HG03354 (cell line): ENCODE measurements around the gene CHCHD3.
A peak's percentile ranks its signal among the peaks of the same experiment; 100 is the strongest.

Experiments used
- ATAC-seq: cut with Tn5 transposase; IDR thresholded peaks from one replicate; pipeline ENCODE4 v1.9.1; 2021; ENCODE audit warnings: mild to moderate bottlenecking; ENCODE audit not compliant: unreplicated experiment, poor library complexity, severe bottlenecking

Gene CHCHD3

DNA sequence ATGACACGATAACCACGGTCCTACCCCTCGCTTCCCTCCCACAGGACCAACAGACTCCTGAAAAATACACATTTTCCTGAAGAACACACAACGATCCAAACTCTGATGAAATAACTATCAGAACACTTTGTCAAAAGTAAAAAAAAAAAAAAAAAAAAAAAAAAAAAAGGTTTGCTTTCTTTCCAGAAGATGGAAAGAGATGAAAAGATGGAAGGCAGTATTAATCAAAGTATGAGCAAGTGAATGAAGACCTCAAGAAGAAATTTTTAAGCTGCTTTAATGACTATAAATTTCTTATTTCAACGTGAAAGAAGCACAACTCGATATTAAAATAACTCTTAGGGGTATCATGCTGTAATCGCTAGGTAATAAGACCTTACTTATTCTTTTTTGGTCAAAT is 202.3 kb downstream of the CHCHD3 start:
- no peak for ATAC-seq

DNA sequence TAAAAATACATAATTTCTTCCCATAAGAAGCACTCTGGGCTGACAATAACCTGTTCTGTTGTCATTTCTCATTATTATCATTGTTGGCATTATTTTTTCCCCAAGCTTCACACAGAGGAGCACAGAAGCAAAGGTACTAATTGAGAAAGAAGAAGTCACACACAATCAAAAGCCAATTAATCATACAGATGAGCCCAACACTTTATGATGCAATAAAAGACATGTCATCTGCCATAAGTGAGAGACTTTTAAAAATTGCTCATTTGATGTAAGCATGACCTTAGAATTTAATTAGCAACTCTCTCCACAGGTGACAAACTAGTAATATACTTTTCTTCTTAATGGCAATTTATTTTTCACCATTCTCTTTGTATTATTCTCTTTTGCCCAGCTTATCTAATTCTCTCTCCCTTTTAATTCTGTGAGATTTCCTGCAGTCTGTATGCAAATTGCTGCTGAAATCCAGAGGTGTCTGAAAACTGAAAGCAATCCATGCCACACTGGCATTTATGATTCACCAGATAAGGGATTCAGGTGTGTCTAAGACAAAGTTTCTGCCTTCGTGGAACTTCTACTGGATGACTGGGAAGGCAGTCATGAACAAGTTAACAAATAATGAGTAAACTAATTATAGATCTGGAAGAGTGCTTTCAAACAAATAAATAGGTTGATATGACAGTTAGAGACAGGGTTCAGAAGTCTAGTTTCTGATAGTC is 203.5 kb downstream of the CHCHD3 start:
- ATAC-seq = no peak

DNA sequence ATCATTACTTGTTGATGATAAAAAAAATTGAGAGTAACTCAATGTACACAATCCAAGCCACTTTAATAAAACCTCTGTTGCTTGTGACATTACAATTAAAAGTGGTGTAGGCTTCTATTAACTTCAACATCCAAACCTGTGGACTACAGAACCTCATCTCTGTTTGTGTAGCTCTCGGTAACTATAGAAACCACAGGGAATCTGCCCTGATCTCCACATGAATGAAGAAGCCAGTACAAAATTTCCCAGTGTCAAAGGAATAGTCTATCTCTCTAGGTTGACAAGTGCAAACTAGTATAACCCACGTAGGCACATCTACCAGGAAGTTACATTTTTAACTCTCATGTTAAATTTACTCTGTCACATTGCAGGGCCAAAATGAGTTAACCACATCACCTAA is 204.3 kb downstream of the CHCHD3 start:
- ATAC-seq = no peak

DNA sequence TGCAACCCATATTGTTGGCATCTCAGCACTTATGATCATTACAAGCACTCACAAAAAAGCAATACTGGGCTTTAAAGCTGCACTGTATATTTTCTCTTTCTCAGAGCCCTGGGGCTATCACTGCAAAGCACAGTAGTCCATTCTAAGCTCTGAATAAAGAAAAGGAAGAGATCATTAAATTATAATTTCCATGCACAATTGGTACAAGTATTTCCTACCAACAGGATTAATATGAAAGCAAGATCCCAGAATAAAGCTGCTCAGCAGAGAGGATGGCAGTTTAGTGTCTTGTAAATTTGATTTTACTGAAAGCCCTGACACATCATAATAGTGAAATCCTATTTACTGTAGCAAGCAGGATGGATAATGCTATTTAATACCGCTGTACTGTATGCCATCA is 205.3 kb downstream of the CHCHD3 start:
- no peak for ATAC-seq

DNA sequence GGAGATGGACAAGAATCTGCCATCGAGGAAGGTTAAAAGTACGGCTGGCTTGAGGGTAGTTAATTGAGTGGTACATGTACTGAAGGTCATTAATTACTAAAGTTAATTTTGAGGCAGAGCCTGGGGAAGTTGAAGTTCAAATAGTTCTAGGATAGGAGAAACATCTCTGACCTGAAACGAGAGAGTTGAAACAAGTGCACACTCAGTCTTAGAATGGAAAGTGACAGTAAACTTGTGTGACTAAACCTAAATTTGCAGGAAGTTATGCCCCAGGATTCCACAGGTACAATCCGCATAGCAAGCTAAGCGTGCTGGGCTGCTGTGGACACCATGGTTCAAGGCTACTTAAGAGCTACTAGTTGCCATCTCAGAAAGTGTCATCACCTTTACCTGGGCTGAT is 209.9 kb downstream of the CHCHD3 start:
- ATAC-seq = no peak

DNA sequence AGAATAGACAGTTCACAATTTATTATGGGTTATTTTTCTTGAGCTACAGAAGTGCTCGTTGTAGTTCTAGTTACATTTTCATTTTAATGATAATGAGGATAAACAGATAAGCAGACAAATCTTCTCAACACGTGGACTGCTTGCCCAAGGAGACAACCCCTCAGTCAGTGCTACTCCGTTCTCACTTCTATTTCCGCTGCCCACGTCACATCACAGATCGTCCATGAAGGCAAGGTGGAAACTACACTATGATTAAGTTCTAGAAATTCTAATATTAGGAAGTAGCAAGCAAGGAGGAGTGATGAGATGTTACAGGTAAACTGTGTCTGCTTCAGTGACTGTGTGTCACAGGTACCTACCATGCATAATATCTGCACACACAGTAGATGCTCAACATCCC is 210.5 kb downstream of the CHCHD3 start:
- ATAC-seq = peak; percentile 59

DNA sequence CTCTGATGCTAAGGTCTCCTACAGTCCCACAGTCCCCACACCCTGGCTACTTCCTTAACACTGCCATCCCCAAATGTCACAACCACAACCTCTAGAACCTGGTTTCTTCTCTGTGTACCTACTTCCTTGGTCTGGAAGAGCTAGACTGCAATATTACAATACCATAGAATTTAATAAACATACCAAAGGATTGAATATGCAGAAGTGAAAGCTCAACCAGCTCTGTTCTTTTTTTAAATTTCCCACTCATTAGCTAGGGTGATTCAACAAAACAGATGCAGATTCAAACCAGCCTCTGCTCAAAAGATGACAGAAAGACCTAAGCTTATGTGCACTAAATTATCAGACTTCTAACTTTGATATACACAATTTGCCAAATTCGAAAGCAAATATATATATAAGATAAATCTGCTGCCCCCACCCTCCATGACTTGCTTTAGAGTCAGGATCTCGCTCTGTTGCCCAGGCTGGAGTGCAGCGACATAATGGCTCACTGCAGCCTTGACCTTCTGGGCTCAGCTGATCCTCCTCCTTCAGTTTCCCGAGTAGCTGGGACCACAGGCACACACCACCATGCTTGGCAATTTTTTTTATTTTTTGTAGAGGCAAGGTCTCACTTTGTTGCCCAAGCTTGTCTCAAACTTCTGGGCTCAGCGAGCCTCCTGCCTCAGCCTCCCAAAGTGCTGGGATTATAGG is 212.6 kb downstream of the CHCHD3 start:
- ATAC-seq = no peak

DNA sequence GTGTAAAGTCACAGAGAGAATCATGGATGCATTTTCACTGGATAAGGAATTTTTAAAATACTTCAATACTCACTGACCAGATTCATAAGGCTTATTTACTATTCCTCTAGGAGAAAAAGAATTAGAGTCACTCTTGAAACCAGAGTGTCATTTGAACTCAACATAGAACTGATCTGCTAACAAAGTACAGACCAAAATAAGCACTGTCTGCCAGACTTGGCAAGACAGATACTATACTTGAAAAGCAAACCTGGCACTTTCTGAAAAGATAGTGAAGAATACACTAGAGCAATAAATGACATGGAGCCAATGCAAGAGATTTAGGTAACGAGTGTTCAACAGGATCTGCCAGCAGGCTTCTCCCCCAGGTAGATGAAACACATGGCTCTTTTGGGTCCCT is 215.3 kb downstream of the CHCHD3 start:
- no peak for ATAC-seq

DNA sequence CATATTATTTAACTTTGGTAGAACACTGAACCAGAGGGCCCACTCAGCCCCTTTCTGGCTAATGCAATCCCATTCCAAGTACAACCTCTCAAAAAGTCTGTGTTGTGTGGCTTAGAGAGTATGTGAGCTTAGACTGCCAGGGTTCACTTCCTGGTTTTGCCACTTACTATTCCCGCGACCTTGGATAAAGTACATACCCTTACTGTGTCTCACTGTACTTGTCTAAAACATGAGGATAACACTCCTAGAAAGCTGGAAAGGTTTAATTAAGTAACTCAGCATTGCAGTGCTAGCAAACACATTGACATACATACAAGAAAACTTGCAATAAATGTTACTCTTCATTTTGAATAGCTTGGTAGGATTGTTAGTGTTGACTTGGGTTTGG is 215.8 kb downstream of the CHCHD3 start:
- ATAC-seq = no peak

DNA sequence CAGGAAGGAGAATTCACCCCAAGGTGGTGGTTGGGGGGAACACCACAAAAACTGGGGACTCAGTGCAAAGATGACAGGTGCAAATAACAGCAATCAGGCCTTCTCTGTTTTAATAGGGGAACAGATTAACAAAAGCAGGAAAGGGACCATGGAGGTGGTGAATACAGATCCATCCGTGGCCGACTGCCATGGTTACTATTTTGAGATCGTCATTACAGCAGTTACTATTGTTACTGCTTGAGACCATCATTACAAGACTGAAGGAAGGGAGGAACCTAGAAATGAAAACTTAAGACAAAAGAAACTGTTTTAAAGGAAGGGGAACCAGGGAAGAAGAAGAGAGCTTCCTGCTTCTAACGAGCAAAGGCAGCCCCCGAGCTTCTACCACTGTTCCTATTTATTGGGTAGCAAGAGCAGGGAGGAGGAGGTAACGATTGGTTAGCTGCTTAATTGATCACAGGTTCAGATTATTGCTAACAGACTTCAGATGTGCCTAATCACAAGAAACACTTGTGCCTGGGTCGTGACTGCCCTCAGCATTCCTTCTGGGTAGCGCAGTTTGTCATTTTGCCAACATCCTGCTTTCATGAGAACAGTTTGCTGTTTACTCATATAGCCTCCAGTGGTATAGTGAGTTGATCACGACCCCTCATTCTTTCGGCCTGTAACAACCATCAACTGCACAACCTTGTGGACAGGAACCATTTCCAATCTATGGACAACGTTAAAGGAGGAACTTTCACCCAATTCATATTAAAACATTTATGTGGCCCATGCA is 216.3 kb downstream of the CHCHD3 start:
- no peak for ATAC-seq

DNA sequence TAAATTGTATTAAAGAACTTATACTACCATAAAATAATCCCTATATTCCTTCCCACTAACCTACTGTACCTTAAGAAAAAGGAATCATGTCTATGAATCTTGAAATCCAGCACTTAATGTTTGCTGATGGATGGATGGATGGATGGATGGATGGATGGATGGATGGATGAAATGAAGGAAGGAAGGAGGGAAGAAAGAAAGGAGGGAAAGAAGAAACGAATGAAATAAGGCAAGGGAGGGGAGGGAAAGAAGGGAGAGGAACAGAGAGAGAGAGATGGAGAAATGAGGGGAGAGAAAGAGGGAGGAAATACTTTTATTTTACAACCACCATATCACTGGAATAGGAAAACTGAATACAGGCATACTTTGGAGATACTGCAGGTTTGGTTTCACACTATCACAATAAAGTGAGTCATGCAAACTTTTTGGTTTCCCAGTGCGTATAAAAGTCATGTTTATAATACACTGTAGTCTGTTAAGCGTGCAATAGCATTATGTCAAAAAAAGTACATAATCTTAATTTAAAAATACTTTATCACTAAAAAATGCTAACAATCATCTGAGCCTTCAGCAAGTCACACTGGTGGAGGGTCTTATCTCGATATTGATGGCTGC is 219.8 kb downstream of the CHCHD3 start:
- ATAC-seq = no peak

DNA sequence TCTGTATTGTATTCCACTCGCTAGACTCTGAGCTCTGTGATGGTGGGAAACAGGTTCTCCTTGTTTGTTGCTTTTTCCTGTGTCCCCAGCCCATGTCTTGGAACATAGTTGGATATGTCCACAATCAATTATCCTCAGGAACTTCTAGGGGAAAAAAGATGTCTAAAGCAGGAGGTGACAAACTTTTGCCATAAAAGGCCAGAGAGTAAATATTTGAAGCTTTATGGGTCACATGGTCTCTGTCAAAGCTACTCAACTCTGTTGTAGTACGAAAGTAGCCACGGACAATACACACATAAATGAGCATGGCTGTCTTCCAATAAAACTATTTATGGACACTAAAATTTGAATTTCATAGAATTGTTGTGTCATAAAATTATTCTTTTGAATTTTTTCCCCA is 220.5 kb downstream of the CHCHD3 start:
- no peak for ATAC-seq

DNA sequence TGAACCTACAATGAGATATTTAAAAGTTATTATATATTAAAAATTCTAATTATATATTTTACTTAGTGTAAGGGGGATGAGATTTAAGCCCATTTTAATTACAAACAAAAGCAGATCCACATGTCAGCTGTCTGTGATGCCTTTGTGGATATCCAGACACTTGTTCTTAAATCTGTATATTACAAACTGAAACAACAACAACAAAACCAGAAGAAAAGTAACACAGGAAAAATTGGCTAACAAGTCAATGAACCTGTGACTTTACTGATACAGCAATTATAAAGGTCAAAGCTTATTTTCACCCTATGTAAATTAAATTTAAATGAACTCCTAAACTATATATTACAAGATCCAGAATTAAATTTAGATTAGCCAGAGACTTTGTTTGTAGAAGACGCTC is 222.7 kb downstream of the CHCHD3 start:
- ATAC-seq = no peak

DNA sequence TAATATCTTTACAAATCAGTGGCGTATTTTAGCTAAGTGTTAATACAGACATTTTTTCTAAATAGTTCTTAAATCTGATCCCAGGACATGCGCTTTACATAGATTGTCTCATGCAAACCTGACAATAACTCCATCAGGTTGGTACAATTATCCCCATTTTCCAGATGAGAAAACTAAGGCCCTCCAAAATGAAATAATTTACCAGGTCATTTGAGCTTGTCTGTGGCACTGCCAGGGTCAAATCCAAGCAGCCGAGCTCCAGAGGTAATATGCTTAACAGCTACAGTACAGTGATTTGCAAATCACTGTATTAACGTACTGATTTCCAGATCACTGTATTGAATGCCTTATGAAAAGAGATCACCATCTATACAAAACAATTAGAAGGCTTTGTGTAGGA is 223.1 kb downstream of the CHCHD3 start:
- ATAC-seq = no peak

DNA sequence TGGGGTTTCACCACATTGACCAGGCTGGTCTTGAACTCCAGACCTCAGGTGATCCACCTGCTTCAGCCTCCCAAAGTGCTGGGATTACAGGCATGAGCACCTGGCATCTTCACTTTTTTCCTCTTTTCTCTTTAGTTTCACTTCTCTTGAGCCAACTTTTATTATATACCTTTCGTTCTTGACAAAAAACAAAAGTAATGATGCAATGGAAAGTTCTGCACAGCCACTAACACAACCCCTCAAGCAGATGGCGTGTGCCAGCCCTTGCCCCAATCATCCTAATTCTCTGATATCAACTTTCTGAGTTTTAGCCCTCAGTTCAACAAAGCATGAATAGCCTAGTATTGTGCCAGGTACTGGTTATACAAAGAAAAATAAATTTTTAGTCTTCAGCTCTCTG is 223.6 kb downstream of the CHCHD3 start:
- ATAC-seq = no peak

DNA sequence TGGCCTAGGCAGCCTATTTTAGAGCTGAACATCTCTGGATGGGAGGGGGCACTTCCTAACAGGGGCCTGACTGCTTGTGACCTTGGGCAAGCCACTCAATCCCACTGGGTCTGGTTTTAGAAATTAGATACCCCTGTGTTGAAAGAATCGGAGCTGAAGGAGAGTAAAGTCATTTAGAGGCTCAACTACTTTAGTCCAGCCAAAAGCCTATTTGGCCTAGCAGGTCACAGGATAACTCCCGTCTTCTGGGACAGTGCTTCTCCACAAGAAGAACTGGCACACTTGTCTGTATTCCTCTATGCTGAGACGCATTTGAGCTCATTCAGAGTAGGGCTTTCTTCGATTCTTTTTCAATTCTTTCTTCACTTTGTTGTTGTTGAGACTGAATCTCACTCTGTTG is 224.2 kb downstream of the CHCHD3 start:
- ATAC-seq = no peak

DNA sequence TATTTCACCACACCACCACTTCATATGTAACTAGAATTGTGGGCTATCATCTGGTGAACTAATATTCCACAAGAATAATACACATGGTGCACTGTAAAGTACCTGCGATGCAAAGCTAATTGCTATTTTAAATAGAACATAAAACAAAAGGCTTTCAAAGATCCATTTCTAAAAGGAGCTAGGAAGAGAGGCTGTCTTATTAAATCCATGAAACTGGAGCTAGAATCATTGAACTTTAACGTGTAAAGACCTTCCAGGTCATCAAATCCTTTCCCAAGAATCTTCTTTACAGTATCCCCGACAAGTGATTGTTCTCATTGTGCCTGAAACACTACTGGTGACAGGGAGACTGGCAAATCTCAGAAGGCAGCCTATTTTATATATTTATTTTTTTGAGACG is 224.9 kb downstream of the CHCHD3 start:
- no peak for ATAC-seq

DNA sequence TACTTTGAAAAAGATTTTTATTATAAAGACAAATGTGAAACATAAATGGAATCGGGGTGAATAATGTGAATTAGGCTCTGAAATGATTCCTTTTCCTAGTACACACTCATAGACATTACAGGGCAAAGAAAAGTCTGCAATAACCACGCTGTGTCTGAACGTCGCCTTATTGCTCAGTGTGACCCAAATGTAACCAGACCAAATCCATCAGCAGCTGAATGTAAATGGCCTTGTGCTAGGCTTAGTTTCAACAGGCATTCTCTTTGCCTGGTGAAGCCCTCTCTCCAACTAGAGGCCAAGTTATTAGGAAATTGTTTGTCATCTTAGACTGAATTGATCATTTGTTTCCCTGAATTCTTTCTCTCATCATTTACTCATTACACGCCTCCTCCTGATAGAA is 225.5 kb downstream of the CHCHD3 start:
- no peak for ATAC-seq

DNA sequence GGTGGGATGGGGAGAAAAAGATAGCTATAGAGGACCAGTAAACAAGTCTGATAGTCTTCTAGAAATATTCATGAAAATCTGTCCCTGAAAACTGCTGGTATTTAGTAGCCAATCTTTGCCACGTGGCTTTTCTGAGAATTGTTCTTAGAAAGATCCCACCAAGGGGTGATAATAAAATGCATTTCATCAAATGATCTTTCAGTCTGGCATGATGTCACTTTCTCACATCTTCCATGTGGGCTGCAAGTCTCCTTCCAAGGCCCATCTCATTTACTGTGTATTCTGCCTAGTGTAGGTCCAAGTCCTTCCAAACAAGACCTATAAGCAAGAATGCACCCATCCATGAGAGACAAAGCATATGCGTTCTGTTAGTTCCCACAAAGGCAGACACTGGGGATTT is 226.0 kb downstream of the CHCHD3 start:
- no peak for ATAC-seq

DNA sequence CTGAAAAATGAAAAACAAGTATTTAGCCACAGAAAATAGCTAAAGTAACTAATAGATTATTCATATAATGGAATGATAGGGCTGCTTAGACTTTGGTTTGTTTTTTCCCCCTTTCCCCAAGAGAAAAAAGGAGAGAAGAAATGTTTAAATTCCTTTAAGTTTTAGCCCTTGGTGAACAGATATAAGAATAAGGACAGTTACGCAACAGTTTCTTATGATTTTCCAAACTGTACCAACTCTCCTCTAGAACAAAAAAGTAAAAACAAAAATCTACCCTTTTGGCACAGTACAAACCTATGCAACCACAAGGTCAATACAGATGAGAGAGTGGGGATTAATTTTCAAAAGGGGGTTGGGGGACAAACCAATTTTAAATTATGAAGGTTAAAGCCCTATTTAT is 227.7 kb downstream of the CHCHD3 start:
- no peak for ATAC-seq

DNA sequence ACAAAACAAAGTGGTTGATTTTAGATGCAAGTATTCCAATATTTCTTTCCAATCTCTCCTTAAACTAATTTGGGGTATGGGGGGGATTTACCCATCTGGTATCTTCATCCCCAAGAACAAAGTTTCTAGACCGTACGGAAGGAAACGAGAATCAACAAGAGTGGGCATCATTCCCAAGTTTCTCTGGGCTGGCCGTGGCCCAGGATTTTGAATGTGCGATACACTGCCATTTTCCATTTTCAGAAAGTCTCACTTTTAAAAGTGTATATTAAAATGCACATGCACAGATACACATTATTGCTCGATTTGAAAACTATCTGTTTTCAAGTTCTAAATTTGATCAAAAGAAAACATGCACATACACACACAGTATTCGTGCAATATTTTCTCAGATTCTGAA is 234.5 kb downstream of the CHCHD3 start:
- no peak for ATAC-seq
